Measurements from ENCODE around the gene PFDN6. TPM values are rescaled to one million over a fixed set of nuclear protein-coding genes. Genes with fewer than 3 reads are reported as not detected.

Gene PFDN6
- total and polyA plus RNA-seq, 9 of the 15 experiments (the other 6 are each of a cell fraction or from before 2014, with no cell fraction given), result 6.8 to 475 (median 216) TPM

DNA sequence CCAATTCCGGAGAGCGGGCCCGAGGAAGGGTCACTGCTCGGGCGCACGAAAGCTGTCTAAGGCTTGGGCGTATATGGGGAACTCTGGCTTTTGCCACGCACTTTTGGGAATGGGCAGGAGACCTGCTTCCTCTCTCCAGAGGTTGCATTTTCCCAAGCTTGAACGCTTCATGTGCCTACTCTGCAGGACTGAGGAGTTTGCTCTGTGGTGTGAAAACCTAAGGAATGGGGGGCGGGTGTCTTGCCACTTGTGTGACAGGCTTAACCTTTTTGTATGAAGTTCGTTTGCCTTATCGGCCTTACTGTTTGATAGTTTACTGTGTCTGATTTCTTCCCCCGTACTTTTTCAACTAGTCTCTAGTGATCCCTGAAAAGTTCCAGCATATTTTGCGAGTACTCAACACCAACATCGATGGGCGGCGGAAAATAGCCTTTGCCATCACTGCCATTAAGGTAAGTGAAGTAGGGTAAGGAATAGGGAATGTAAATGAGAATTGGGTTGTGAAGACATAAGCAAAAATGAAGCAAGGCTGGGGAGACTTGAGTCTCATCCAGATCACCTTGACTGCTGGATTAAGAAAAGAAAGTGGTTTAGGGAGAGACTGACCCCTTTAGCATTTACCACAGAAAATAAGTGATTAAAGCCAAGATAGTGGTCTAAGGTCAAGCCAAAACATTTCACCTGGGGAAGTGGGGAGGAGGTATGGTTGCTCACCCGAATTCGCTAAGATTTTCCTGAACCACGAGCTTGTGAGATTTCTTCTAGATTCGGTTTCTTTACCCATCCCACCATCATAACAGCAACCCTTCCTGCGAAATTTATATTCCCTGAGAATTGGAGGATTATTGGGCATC lies 16.9 kb upstream of the PFDN6 start (continued):
- TF ChIP-seq, protein P1, sequence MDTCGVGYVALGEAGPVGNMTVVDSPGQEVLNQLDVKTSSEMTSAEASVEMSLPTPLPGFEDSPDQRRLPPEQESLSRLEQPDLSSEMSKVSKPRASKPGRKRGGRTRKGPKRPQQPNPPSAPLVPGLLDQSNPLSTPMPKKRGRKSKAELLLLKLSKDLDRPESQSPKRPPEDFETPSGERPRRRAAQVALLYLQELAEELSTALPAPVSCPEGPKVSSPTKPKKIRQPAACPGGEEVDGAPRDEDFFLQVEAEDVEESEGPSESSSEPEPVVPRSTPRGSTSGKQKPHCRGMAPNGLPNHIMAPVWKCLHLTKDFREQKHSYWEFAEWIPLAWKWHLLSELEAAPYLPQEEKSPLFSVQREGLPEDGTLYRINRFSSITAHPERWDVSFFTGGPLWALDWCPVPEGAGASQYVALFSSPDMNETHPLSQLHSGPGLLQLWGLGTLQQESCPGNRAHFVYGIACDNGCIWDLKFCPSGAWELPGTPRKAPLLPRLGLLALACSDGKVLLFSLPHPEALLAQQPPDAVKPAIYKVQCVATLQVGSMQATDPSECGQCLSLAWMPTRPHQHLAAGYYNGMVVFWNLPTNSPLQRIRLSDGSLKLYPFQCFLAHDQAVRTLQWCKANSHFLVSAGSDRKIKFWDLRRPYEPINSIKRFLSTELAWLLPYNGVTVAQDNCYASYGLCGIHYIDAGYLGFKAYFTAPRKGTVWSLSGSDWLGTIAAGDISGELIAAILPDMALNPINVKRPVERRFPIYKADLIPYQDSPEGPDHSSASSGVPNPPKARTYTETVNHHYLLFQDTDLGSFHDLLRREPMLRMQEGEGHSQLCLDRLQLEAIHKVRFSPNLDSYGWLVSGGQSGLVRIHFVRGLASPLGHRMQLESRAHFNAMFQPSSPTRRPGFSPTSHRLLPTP (IDR thresholded peaks at IDR 0.05; ENCODE audit: borderline replicate concordance, extremely low read depth, insufficient read length), result no peak
- TF ChIP-seq EP300 (IDR thresholded peaks at IDR 0.05; ENCODE audit: low read length), result no peak
- TF ChIP-seq DPF2 (IDR thresholded peaks at IDR 0.05), result no peak
- TF ChIP-seq SIN3A (IDR thresholded peaks at IDR 0.05; ENCODE audit: borderline replicate concordance in 2 of 2, control insufficient read depth in 1 of 2, low read depth in 2 of 2, low read length in 2 of 2), result peak; percentile 24 to 44; a peak in 2 of 4 replicates
- no peak for TF ChIP-seq HSF4 (CRISPR knock-in tag; IDR thresholded peaks at IDR 0.05; ENCODE audit: borderline replicate concordance)
- TF ChIP-seq GTF2A2 (tag; IDR thresholded peaks at IDR 0.05), result peak; percentile 31; the same call in 1 of the 2 replicates
- TF ChIP-seq GATAD2A (IDR thresholded peaks at IDR 0.05), result no peak
- TF ChIP-seq ZNF121 (CRISPR knock-in tag; conservative IDR thresholded peaks at IDR 0.05), result no peak; the same call in 1 of the 2 replicates
- TF ChIP-seq, protein P2, sequence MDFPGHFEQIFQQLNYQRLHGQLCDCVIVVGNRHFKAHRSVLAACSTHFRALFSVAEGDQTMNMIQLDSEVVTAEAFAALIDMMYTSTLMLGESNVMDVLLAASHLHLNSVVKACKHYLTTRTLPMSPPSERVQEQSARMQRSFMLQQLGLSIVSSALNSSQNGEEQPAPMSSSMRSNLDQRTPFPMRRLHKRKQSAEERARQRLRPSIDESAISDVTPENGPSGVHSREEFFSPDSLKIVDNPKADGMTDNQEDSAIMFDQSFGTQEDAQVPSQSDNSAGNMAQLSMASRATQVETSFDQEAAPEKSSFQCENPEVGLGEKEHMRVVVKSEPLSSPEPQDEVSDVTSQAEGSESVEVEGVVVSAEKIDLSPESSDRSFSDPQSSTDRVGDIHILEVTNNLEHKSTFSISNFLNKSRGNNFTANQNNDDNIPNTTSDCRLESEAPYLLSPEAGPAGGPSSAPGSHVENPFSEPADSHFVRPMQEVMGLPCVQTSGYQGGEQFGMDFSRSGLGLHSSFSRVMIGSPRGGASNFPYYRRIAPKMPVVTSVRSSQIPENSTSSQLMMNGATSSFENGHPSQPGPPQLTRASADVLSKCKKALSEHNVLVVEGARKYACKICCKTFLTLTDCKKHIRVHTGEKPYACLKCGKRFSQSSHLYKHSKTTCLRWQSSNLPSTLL (IDR thresholded peaks at IDR 0.05), result no peak
- 0 out of 2 replicates have a peak, but pooled peaks have one; percentile 1 for TF ChIP-seq PML (IDR thresholded peaks at IDR 0.05; ENCODE audit: low read length)
- TF ChIP-seq, protein P3, sequence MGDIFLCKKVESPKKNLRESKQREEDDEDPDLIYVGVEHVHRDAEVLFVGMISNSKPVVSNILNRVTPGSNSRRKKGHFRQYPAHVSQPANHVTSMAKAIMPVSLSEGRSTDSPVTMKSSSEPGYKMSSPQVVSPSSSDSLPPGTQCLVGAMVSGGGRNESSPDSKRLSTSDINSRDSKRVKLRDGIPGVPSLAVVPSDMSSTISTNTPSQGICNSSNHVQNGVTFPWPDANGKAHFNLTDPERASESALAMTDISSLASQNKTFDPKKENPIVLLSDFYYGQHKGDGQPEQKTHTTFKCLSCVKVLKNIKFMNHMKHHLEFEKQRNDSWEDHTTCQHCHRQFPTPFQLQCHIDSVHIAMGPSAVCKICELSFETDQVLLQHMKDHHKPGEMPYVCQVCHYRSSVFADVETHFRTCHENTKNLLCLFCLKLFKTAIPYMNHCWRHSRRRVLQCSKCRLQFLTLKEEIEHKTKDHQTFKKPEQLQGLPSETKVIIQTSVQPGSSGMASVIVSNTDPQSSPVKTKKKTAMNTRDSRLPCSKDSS (IDR thresholded peaks at IDR 0.05; ENCODE audit: low read depth, partially characterized antibody), result no peak
- TF ChIP-seq MAZ (CRISPR knock-in tag; conservative IDR thresholded peaks at IDR 0.05 in 1 of 2, IDR thresholded peaks at IDR 0.05 in 1 of 2), result no peak
- no peak for TF ChIP-seq ZKSCAN3 (CRISPR knock-in tag; IDR thresholded peaks at IDR 0.05)
- TF ChIP-seq SMAD4 (CRISPR knock-in tag; conservative IDR thresholded peaks at IDR 0.05), result no peak
- TF ChIP-seq CAMTA2 (CRISPR knock-in tag; conservative IDR thresholded peaks at IDR 0.05), result no peak
- TF ChIP-seq RBM25 (IDR thresholded peaks at IDR 0.05; ENCODE audit: low read depth, low read length, severe bottlenecking), result no peak
- TF ChIP-seq POLR2G (IDR thresholded peaks at IDR 0.05; ENCODE audit: low read depth, low read length), result peak; percentile 5; the same call in 1 of the 2 replicates
- no peak for TF ChIP-seq ZNF316 (IDR thresholded peaks at IDR 0.05)
- TF ChIP-seq BRF1 (IDR thresholded peaks at IDR 0.05; ENCODE audit: borderline replicate concordance, extremely low read depth, insufficient read length), result no peak
- TF ChIP-seq ZNF217 (CRISPR knock-in tag; IDR thresholded peaks at IDR 0.05), result no peak
- TF ChIP-seq ARNT (IDR thresholded peaks at IDR 0.05), result no peak
- peak; percentile 91 for TF ChIP-seq RBM39 (optimal IDR thresholded peaks at IDR 0.05; ENCODE audit: low read depth, low read length)
- 0 out of 2 replicates have a peak, but pooled peaks have one; percentile 42 for TF ChIP-seq ELF2 (CRISPR knock-in tag; IDR thresholded peaks at IDR 0.05)

Measured in K562 (cell line).